Gastrocnemius medialis (tissue), 4 donors: ENCODE measurements around the gene TRHDE.

Experiments
- CTCF ChIP-seq, 5 experiments: fragments of 450-650 bp in 3 of 5; fragments of 200-600 bp in 2 of 5; sonication (generic) in 2 of 5; IDR thresholded peaks in 4 of 5; conservative IDR thresholded peaks in 1 of 5; 1 replicate in 4 of 5; 2 replicates in 1 of 5; pipeline ENCODE4 v1.5.1; 2016 to 2019; ENCODE audit warnings: antibody characterized with exemption in 5 of 5, mild to moderate bottlenecking in 3 of 5, moderate library complexity in 3 of 5
- POLR2A ChIP-seq, 2 donors: fragments of 450-650 bp; IDR thresholded peaks; one replicate each; pipeline ENCODE4 v1.6.1; 2017; ENCODE audit warnings: antibody characterized with exemption in 2 of 2, mild to moderate bottlenecking in 2 of 2, moderate library complexity in 2 of 2

GRCh38 chr12:72522411-72522810 is 250.2 kb downstream of the TRHDE start:
- TF ChIP-seq POLR2A (IDR thresholded peaks at IDR 0.05) (no peak), CTCF (IDR thresholded peaks at IDR 0.05 in 4 of 5, conservative IDR thresholded peaks at IDR 0.05 in 1 of 5) (no peak)
